HEK293 (cell line): ENCODE data around the gene EMC9.

ENCODE experiments used
- CTCF ChIP-seq: fragments of 450-650 bp; formaldehyde crosslinking; IDR thresholded peaks from 2 replicates; pipeline ENCODE4 v1.5.1; 2016; ENCODE audit warnings: missing biosample characterization, missing genetic modification characterization
- ELK4 ChIP-seq: IDR thresholded peaks from 2 replicates; pipeline ENCODE4 v1.6.1; 2011; ENCODE audit warnings: mild to moderate bottlenecking, low read depth, low read length, borderline replicate concordance
- INSM2 ChIP-seq: fragments of 450-650 bp; formaldehyde crosslinking; IDR thresholded peaks from 2 replicates; pipeline ENCODE4 v1.5.1; 2016; ENCODE audit warnings: missing biosample characterization, missing genetic modification characterization
- RBAK ChIP-seq: fragments of 450-650 bp; formaldehyde crosslinking; IDR thresholded peaks from 2 replicates; pipeline ENCODE4 v1.5.1; 2016; ENCODE audit warnings: missing biosample characterization, missing genetic modification characterization
- ZBTB10 ChIP-seq: fragments of 450-650 bp; formaldehyde crosslinking; IDR thresholded peaks from 2 replicates; pipeline ENCODE4 v1.5.1; 2016; ENCODE audit warnings: missing biosample characterization, missing genetic modification characterization
- ZBTB21 ChIP-seq: fragments of 450-650 bp; formaldehyde crosslinking; IDR thresholded peaks from 2 replicates; pipeline ENCODE4 v1.5.1; 2017; ENCODE audit warnings: missing biosample characterization, missing genetic modification characterization
- ZFP3 ChIP-seq: fragments of 450-650 bp; formaldehyde crosslinking; IDR thresholded peaks from 2 replicates; pipeline ENCODE4 v1.5.1; 2016; ENCODE audit warnings: low read depth, missing biosample characterization, missing genetic modification characterization
- ZNF10 ChIP-seq: fragments of 450-650 bp; formaldehyde crosslinking; IDR thresholded peaks from 2 replicates; pipeline ENCODE4 v1.5.1; 2017; ENCODE audit warnings: missing biosample characterization, missing genetic modification characterization
- ZNF133 ChIP-seq: fragments of 450-650 bp; formaldehyde crosslinking; IDR thresholded peaks from 2 replicates; pipeline ENCODE4 v1.5.1; 2016; ENCODE audit warnings: missing biosample characterization, missing genetic modification characterization
- ZNF501 ChIP-seq: fragments of 450-650 bp; formaldehyde crosslinking; IDR thresholded peaks from 2 replicates; pipeline ENCODE4 v1.5.1; 2016; ENCODE audit warnings: missing biosample characterization, missing genetic modification characterization
- ZNF510 ChIP-seq: fragments of 450-650 bp; formaldehyde crosslinking; IDR thresholded peaks from 2 replicates; pipeline ENCODE4 v1.5.1; 2018; ENCODE audit warnings: mild to moderate bottlenecking, missing genetic modification characterization, missing biosample characterization; ENCODE audit not compliant: insufficient replicate concordance
- ZNF777 ChIP-seq: fragments of 450-650 bp; formaldehyde crosslinking; IDR thresholded peaks from 2 replicates; pipeline ENCODE4 v1.5.1; 2017; ENCODE audit warnings: missing biosample characterization, missing genetic modification characterization, borderline replicate concordance
- ZSCAN16 ChIP-seq: fragments of 450-650 bp; formaldehyde crosslinking; IDR thresholded peaks from 2 replicates; pipeline ENCODE4 v1.5.1; 2016; ENCODE audit warnings: missing biosample characterization, missing genetic modification characterization
- TF ChIP-seq, protein P1 (sequence below): fragments of 450-650 bp; formaldehyde crosslinking; IDR thresholded peaks from 2 replicates; pipeline ENCODE4 v1.5.1; 2016; ENCODE audit warnings: missing biosample characterization, missing genetic modification characterization

DNA sequence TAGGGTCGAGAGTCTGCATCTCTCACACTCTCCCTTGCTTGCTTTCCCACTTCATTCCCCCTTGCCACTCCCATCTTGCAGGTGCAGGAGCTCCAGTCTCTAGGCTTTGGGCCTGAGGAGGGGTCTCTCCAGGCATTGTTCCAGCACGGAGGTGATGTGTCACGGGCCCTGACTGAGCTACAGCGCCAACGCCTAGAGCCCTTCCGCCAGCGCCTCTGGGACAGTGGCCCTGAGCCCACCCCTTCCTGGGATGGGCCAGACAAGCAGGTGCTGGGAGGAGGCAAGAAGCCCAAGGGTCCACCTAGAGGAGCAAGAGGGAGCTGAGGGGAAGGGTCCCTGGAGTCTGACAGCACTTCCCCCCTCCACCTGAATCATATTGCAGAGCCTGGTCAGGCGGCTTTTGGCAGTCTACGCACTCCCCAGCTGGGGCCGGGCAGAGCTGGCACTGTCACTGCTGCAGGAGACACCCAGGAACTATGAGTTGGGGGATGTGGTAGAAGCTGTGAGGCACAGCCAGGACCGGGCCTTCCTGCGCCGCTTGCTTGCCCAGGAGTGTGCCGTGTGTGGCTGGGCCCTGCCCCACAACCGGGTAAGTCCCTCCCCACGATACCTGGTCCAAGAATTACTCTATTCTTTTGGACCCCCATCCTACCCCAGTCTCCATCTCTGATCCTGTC lies 10.2 kb upstream of the EMC9 start:
- TF ChIP-seq ZFP3 (tag by site-specific recombination): no peak
- no peak for TF ChIP-seq RBAK (tag by site-specific recombination)
- TF ChIP-seq ZNF10 (tag by site-specific recombination): no peak
- TF ChIP-seq INSM2: no peak
- no peak for TF ChIP-seq ZNF777 (tag by site-specific recombination)
- no peak for TF ChIP-seq ZNF501
- TF ChIP-seq ELK4: no peak
- no peak for TF ChIP-seq ZSCAN16
- no peak for TF ChIP-seq CTCF (tag by site-specific recombination)
- no peak for TF ChIP-seq ZNF510 (tag by site-specific recombination)
- no peak for TF ChIP-seq ZNF133
- TF ChIP-seq, protein P1, sequence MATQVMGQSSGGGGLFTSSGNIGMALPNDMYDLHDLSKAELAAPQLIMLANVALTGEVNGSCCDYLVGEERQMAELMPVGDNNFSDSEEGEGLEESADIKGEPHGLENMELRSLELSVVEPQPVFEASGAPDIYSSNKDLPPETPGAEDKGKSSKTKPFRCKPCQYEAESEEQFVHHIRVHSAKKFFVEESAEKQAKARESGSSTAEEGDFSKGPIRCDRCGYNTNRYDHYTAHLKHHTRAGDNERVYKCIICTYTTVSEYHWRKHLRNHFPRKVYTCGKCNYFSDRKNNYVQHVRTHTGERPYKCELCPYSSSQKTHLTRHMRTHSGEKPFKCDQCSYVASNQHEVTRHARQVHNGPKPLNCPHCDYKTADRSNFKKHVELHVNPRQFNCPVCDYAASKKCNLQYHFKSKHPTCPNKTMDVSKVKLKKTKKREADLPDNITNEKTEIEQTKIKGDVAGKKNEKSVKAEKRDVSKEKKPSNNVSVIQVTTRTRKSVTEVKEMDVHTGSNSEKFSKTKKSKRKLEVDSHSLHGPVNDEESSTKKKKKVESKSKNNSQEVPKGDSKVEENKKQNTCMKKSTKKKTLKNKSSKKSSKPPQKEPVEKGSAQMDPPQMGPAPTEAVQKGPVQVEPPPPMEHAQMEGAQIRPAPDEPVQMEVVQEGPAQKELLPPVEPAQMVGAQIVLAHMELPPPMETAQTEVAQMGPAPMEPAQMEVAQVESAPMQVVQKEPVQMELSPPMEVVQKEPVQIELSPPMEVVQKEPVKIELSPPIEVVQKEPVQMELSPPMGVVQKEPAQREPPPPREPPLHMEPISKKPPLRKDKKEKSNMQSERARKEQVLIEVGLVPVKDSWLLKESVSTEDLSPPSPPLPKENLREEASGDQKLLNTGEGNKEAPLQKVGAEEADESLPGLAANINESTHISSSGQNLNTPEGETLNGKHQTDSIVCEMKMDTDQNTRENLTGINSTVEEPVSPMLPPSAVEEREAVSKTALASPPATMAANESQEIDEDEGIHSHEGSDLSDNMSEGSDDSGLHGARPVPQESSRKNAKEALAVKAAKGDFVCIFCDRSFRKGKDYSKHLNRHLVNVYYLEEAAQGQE (tag by site-specific recombination): no peak
- no peak for TF ChIP-seq ZBTB10
- TF ChIP-seq ZBTB21 (tag by site-specific recombination): no peak
